HCT116 (cell line): ENCODE results near the gene ASIC3. TPM values are rescaled to one million over a fixed set of nuclear protein-coding genes. Genes with fewer than 3 reads are reported as not detected.
"Not testable (repeated sequence)": the region's sequence is repeated elsewhere in the genome, so short reads cannot be mapped to it uniquely, and the experiment has no call there.

Experiments
- ATAC-seq: fragments of 200-7000 bp; cut with Tn5 transposase; 2 replicates; pipeline ENCODE4 v1.9.1; 2020; ENCODE audit warnings: mild to moderate bottlenecking, moderate library complexity
- BruUV-seq: library from RNA; stranded (reverse); fragments of 400-500 nt; replicated peaks from 2 replicates; lab custom pipeline; 2021; lab: Mats Ljungman, UMichigan
- CTCF ChIA-PET: fragments of 300-600 bp; sonication (Branson Sonifier 250); formaldehyde crosslinking; loops from one replicate; lab custom pipeline; 2021; ENCODE audit warnings: antibody characterized with exemption; lab: Charles Lee
- POLR2A ChIA-PET: fragments of 300-600, 350-600 bp; sonication (Branson Sonifier 250); formaldehyde crosslinking; loops from one replicate; lab custom pipeline; 2021; ENCODE audit warnings: antibody characterized with exemption; lab: Charles Lee
- RAD21 ChIA-PET, 2 experiments: fragments of 300-600 bp; sonication (Branson Sonifier 250); formaldehyde crosslinking; loops; one replicate each; lab custom pipeline; 2023; ENCODE audit warnings: low total read pairs in 2 of 2; ENCODE audit not compliant: uncharacterized antibody in 2 of 2, unreplicated experiment in 2 of 2, low non-redundant PET in 1 of 2; lab: Charles Lee
- DNase-seq: peaks from one replicate; pipeline ENCODE4 v3.0.0-alpha.2; 2010; ENCODE audit warnings: low read depth, low spot score
- H2AFZ ChIP-seq: fragments of 200-600 bp; shearing (Covaris generic), sonication (generic); 2 replicates; pipeline ENCODE4 v1.6.1; 2017; ENCODE audit warnings: low read depth, mixed run types, mixed read lengths, antibody characterized with exemption, low read length; ENCODE audit not compliant: poor library complexity, severe bottlenecking
- H3K27ac ChIP-seq: 2 replicates; pipeline ENCODE4 v1.5.1; 2012; ENCODE audit warnings: low read depth, low read length
- H3K27me3 ChIP-seq: fragments of 200-600 bp; sonication (generic); 2 replicates; pipeline ENCODE4 v1.6.1; 2016; ENCODE audit warnings: mixed run types, low read length, mixed read lengths; ENCODE audit not compliant: insufficient read depth
- H3K36me3 ChIP-seq, 2 experiments: fragments of 200-500 bp in 1 of 2; fragments of 200-600 bp in 1 of 2; sonication (Bioruptor generic) in 1 of 2; sonication (generic) in 1 of 2; 2 replicates each; pipeline versions ENCODE4 v1.5.1 to v1.6.1; 2014 to 2016; ENCODE audit warnings: low read length in 2 of 2, inconsistent platforms in 1 of 2, mixed read lengths in 1 of 2, mixed run types in 1 of 2; ENCODE audit not compliant: insufficient read depth in 2 of 2, control insufficient read depth in 1 of 2
- H3K4me1 ChIP-seq, 2 experiments: fragments of 200-600 bp in 1 of 2; sonication (generic) in 1 of 2; 2 replicates each; pipeline versions ENCODE4 v1.5.1 to v1.6.1; 2012 to 2017; ENCODE audit warnings: low read length in 2 of 2, inconsistent platforms in 1 of 2, mild to moderate bottlenecking in 1 of 2, mixed read lengths in 1 of 2, mixed run types in 1 of 2, moderate library complexity in 1 of 2; ENCODE audit not compliant: insufficient read depth in 2 of 2, control insufficient read depth in 1 of 2
- H3K4me2 ChIP-seq: fragments of 200-600 bp; sonication (generic); 2 replicates; pipeline ENCODE4 v1.6.1; 2017; ENCODE audit warnings: mixed run types, low read length, mixed read lengths
- H3K4me3 ChIP-seq, 2 experiments: fragments of 200-600 bp in 1 of 2; sonication (generic) in 1 of 2; replicated peaks in 1 of 2; 2 replicates each; pipeline ENCODE4 v1.5.1; 2011 to 2016; ENCODE audit warnings: low read length in 2 of 2, control low read depth in 1 of 2, low read depth in 1 of 2, mild to moderate bottlenecking in 1 of 2, mixed read lengths in 1 of 2, mixed run types in 1 of 2
- H3K79me2 ChIP-seq: fragments of 200-600 bp; sonication (generic); 2 replicates; pipeline ENCODE4 v1.6.1; 2017; ENCODE audit warnings: mild to moderate bottlenecking, mixed run types, low read length, moderate library complexity, mixed read lengths; ENCODE audit not compliant: insufficient read depth
- H3K9ac ChIP-seq: fragments of 200-600 bp; sonication (generic); 2 replicates; pipeline ENCODE4 v1.6.1; 2016; ENCODE audit warnings: low read length, mixed read lengths
- H3K9me2 ChIP-seq: fragments of 200-600 bp; sonication (generic), shearing (Covaris generic); 2 replicates; pipeline ENCODE4 v1.6.1; 2017; ENCODE audit warnings: mixed run types, mild to moderate bottlenecking, moderate library complexity; ENCODE audit not compliant: insufficient read depth
- H3K9me3 ChIP-seq, 2 experiments: fragments of 200-500 bp in 1 of 2; fragments of 200-600 bp in 1 of 2; sonication (Bioruptor generic) in 1 of 2; sonication (generic) in 1 of 2; 2 replicates each; pipeline ENCODE4 v1.6.1; 2014 to 2017; ENCODE audit warnings: low read length in 2 of 2, mixed read lengths in 2 of 2, inconsistent platforms in 1 of 2, low read depth in 1 of 2, mild to moderate bottlenecking in 1 of 2, mixed run types in 1 of 2, moderate library complexity in 1 of 2; ENCODE audit not compliant: control insufficient read depth in 1 of 2, insufficient read depth in 1 of 2
- H4K20me1 ChIP-seq: fragments of 200-600 bp; sonication (generic), shearing (Covaris generic); 2 replicates; pipeline ENCODE4 v1.6.1; 2017; ENCODE audit warnings: mixed run types, mild to moderate bottlenecking, moderate library complexity; ENCODE audit not compliant: insufficient read depth
- ATF3 ChIP-seq: IDR thresholded peaks from 2 replicates; pipeline ENCODE4 v1.6.1; 2012
- CTCF ChIP-seq, 3 experiments: fragments of 200-600 bp in 1 of 3; sonication (generic) in 1 of 3; IDR thresholded peaks in 2 of 3; conservative IDR thresholded peaks in 1 of 3; 2 replicates each; pipeline ENCODE4 v1.5.1; 2012 to 2017; ENCODE audit warnings: low read depth in 2 of 3, low read length in 2 of 3, antibody characterized with exemption in 1 of 3, borderline replicate concordance in 1 of 3, control low read depth in 1 of 3, mild to moderate bottlenecking in 1 of 3, mixed read lengths in 1 of 3, mixed run types in 1 of 3, moderate library complexity in 1 of 3; ENCODE audit not compliant: insufficient read depth in 1 of 3
- EZH2 ChIP-seq: fragments of 200-600 bp; sonication (generic); IDR thresholded peaks from 2 replicates; pipeline ENCODE4 v1.6.1; 2017; ENCODE audit warnings: antibody characterized with exemption, mixed run types
- FOSL1 ChIP-seq: IDR thresholded peaks from 2 replicates; pipeline ENCODE4 v1.6.1; 2012; ENCODE audit warnings: low read depth
- JUND ChIP-seq: IDR thresholded peaks from 2 replicates; pipeline ENCODE4 v1.6.1; 2012
- POLR2A ChIP-seq: IDR thresholded peaks from 2 replicates; pipeline ENCODE4 v1.7.0; 2011; ENCODE audit warnings: borderline replicate concordance; ENCODE audit not compliant: insufficient read depth, insufficient read length; ENCODE audit errors: extremely low read depth
- POLR2AphosphoS5 ChIP-seq: IDR thresholded peaks from 2 replicates; pipeline ENCODE4 v1.6.1; 2011; ENCODE audit warnings: mild to moderate bottlenecking, low read depth, low read length, moderate library complexity
- RAD21 ChIP-seq: IDR thresholded peaks from 2 replicates; pipeline ENCODE4 v1.6.1; 2012; ENCODE audit warnings: low read depth, mild to moderate bottlenecking
- SP1 ChIP-seq: IDR thresholded peaks from 2 replicates; pipeline ENCODE4 v1.6.1; 2012; ENCODE audit warnings: low read depth
- SRF ChIP-seq: IDR thresholded peaks from 2 replicates; pipeline ENCODE4 v1.6.1; 2012; ENCODE audit warnings: low read depth
- TCF7L2 ChIP-seq: IDR thresholded peaks from 2 replicates; pipeline ENCODE4 v1.7.0; 2011; ENCODE audit warnings: borderline replicate concordance, inconsistent platforms; ENCODE audit not compliant: insufficient read depth, insufficient read length; ENCODE audit errors: extremely low read depth
- YY1 ChIP-seq: IDR thresholded peaks from 2 replicates; pipeline ENCODE4 v1.6.1; 2011; ENCODE audit warnings: low read length, low read depth, moderate library complexity, mild to moderate bottlenecking; ENCODE audit not compliant: insufficient replicate concordance; ENCODE audit errors: extremely low read depth
- ZFX ChIP-seq: fragments of 450-650 bp; IDR thresholded peaks from 2 replicates; pipeline ENCODE4 v1.6.1; 2017
- intact Hi-C: fragments of 100-400 bp; cut with micrococcal nuclease; formaldehyde crosslinking; loops from 2 replicates; pipeline ENCODE4 v1.10.0; 2022
- total RNA-seq: library from RNA; stranded (reverse); gene quantifications from one replicate; pipeline ENCODE4 v1.2.1, GENCODE V29; 2021; ENCODE audit not compliant: unreplicated experiment
- TF ChIP-seq, protein P1 (sequence below): IDR thresholded peaks from 2 replicates; pipeline ENCODE4 v1.6.1; 2012

ASIC3 gene
- total RNA-seq, 1 experiment from 2014 or later, result 4.4 TPM

GRCh38 chr7:151027728-151028130 is 20.6 kb upstream of the ASIC3 start:
- Histone ChIP-seq H3K4me1 (peaks cover 6 to 56% of the 10 kb centered on the region in 2 experiments), H3K9ac (peak overlapping the region; percentile 77), H3K4me2 (peak overlapping the region; percentile 80), H3K27ac (peak overlapping the region; percentile 26), H3K4me3 (peak overlapping the region; percentile 13 to 72)
- H4K20me1 ChIP-seq, DNase-seq, H3K9me2 ChIP-seq, H3K36me3 ChIP-seq, H3K79me2 ChIP-seq, H3K9me3 ChIP-seq, H2AFZ ChIP-seq, H3K27me3 ChIP-seq: not testable (repeated sequence)
- intact Hi-C loops, result loop anchor here (1.0 to 5.0 kb wide), 2 partner anchors 31 to 85 kb away; no protein-coding TSS in a partner anchor
- RAD21 ChIA-PET, result interaction anchor here in 1 of 2 experiments (0.7 to 1.2 kb wide), 3 partner anchors 35 to 62 kb away, joined by 3 to 4 read pairs (median 3); no protein-coding TSS in a partner anchor
- ATAC-seq, result peak; percentile 1
- POLR2A ChIA-PET, result interaction anchor here (0.8 to 2.0 kb wide), 10 partner anchors 9 to 200 kb away, joined by 3 to 11 read pairs (median 4); partner anchors contain the start of gene ABCF2
- TSS peak; percentile 74 for BruUV-seq
- CTCF ChIA-PET, result interaction anchor here (0.9 to 1.6 kb wide), 10 partner anchors 8 to 151 kb away, joined by 4 to 33 read pairs (median 6); partner anchors contain the start of gene NOS3

- BruUV-seq, result TSS peak; percentile 86
- peak; percentile 71; the same call in 1 of the 2 replicates for TF ChIP-seq ZFX
- no peak for TF ChIP-seq SP1
- TF ChIP-seq, protein P1, sequence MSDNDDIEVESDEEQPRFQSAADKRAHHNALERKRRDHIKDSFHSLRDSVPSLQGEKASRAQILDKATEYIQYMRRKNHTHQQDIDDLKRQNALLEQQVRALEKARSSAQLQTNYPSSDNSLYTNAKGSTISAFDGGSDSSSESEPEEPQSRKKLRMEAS, result no peak
- TF ChIP-seq EZH2, result no peak
- TF ChIP-seq FOSL1, result no peak
- no peak for TF ChIP-seq RAD21
- TF ChIP-seq ATF3, result no peak
- no peak for TF ChIP-seq JUND
- peak; percentile 82 for TF ChIP-seq YY1
- TF ChIP-seq SRF, result no peak
- peak in 2 of 3 experiments; percentile 41 to 46; a peak in 4 of 6 replicates for TF ChIP-seq CTCF (IDR thresholded peaks at IDR 0.05 in 2 of 3, conservative IDR thresholded peaks at IDR 0.05 in 1 of 3; ENCODE audit: borderline replicate concordance in 1 of 3, insufficient read depth in 1 of 3, low read depth in 2 of 3, low read length in 2 of 3)
- TF ChIP-seq POLR2AphosphoS5, result peak; percentile 71
- peak; percentile 33 for TF ChIP-seq POLR2A
- TF ChIP-seq TCF7L2, result no peak
- Histone ChIP-seq H3K79me2 (peaks cover 6% of the 10 kb centered on the region), H2AFZ (no peak within 1 kb of the TSS), H3K9me3 (no peaks in the 10 kb centered on the region), H3K36me3 (no peaks in the 10 kb centered on the region), H3K4me1 (peaks cover 6 to 58% of the 10 kb centered on the region in 2 experiments), H3K4me2 (peak within 1 kb of the TSS; percentile 80), H3K27ac (peak within 1 kb of the TSS; percentile 60), H3K9ac (peak within 1 kb of the TSS; percentile 77), H3K9me2 (no peaks in the 10 kb centered on the region), H3K4me3 (peak within 1 kb of the TSS; percentile 72), H4K20me1 (no peaks in the 10 kb centered on the region), H3K27me3 (no peaks in the 10 kb centered on the region)
- POLR2A ChIA-PET, result interaction anchor here (0.8 to 2.0 kb wide), 11 partner anchors 9 to 199 kb away, joined by 3 to 11 read pairs (median 4); partner anchors contain the start of gene ABCF2
- peak; percentile 90 for ATAC-seq
- intact Hi-C loops, result loop anchor here (1.0 to 5.0 kb wide), 2 partner anchors 30 to 84 kb away; no protein-coding TSS in a partner anchor
- RAD21 ChIA-PET, result interaction anchor here in 1 of 2 experiments (0.7 to 1.2 kb wide), 6 partner anchors 19 to 63 kb away, joined by 3 to 5 read pairs (median 3); no protein-coding TSS in a partner anchor
- CTCF ChIA-PET, result interaction anchor here (0.9 to 1.6 kb wide), 13 partner anchors 9 to 152 kb away, joined by 3 to 33 read pairs (median 5); partner anchors contain the start of gene NOS3
- peak; percentile 99 for DNase-seq
Observed at GRCh38 chr7:151028131-151028947, 20.0 kb upstream of the ASIC3 start, which contains the start of gene ABCB8. ABCB8 (plus strand) TSS chr7:151028450; CDS start chr7:151028516, 66 bp downstream.
